SU-DHL-6 (cell line): ENCODE results near the gene F3.

Experiments used
- H2AFZ ChIP-seq: fragments of 200-600 bp; sonication (generic); 2 replicates; pipeline ENCODE4 v1.6.1; 2014; ENCODE audit warnings: low read depth, mild to moderate bottlenecking, moderate library complexity, mixed read lengths, antibody characterized with exemption, low read length; ENCODE audit not compliant: severe bottlenecking
- H3F3A ChIP-seq: fragments of 200-600 bp; shearing (Covaris generic); 2 replicates; pipeline ENCODE4 v1.6.0; 2016; ENCODE audit warnings: antibody characterized with exemption, mild to moderate bottlenecking; ENCODE audit not compliant: insufficient read depth
- H3K27ac ChIP-seq: fragments of 200-600 bp; sonication (generic); 2 replicates; pipeline ENCODE4 v1.5.1; 2016; ENCODE audit warnings: low read depth, mild to moderate bottlenecking, low read length, moderate library complexity, mixed read lengths
- H3K27me3 ChIP-seq: fragments of 200-600 bp; sonication (generic), shearing (Covaris generic); 2 replicates; pipeline ENCODE4 v1.6.0; 2014; ENCODE audit warnings: mild to moderate bottlenecking, low read length
- H3K36me3 ChIP-seq: fragments of 200-600 bp; sonication (generic); 2 replicates; pipeline ENCODE4 v1.6.1; 2014; ENCODE audit warnings: mild to moderate bottlenecking, low read length, mixed read lengths
- H3K4me2 ChIP-seq: fragments of 300-600, 200-600 bp; shearing (Covaris generic), sonication (generic); 2 replicates; pipeline ENCODE4 v1.6.0; 2014; ENCODE audit warnings: low read length, low read depth, mild to moderate bottlenecking; ENCODE audit not compliant: poor library complexity, severe bottlenecking
- H3K4me3 ChIP-seq: fragments of 200-600 bp; sonication (generic); 2 replicates; pipeline ENCODE4 v1.5.1; 2014; ENCODE audit warnings: antibody characterized with exemption, low read length, mild to moderate bottlenecking, mixed read lengths; ENCODE audit not compliant: insufficient read depth, poor library complexity, severe bottlenecking
- H3K79me2 ChIP-seq: fragments of 200-600 bp; sonication (generic); 2 replicates; pipeline ENCODE4 v1.6.1; 2014; ENCODE audit warnings: mild to moderate bottlenecking, low read length, moderate library complexity; ENCODE audit not compliant: insufficient read depth
- H3K9ac ChIP-seq: fragments of 200-600 bp; sonication (generic); 2 replicates; pipeline ENCODE4 v1.7.0; 2014; ENCODE audit warnings: mild to moderate bottlenecking, low read length
- H3K9me2 ChIP-seq: fragments of 200-600 bp; sonication (generic); replicated peaks from 2 replicates; pipeline ENCODE4 v1.6.1; 2014; ENCODE audit warnings: low read length; ENCODE audit not compliant: insufficient read depth
- H3K9me3 ChIP-seq: fragments of 200-600 bp; sonication (generic); 2 replicates; pipeline ENCODE4 v1.6.1; 2014; ENCODE audit warnings: low read length, mixed read lengths; ENCODE audit not compliant: insufficient read depth
- H4K20me1 ChIP-seq: fragments of 200-600 bp; sonication (generic); 2 replicates; pipeline ENCODE4 v1.6.1; 2014; ENCODE audit warnings: low read depth, mild to moderate bottlenecking, antibody characterized with exemption, low read length, moderate library complexity, mixed read lengths
- CTCF ChIP-seq: fragments of 200-600 bp; sonication (generic); IDR thresholded peaks from one replicate; pipeline ENCODE4 v1.5.1; 2017; ENCODE audit warnings: antibody characterized with exemption, mild to moderate bottlenecking, low read length, moderate library complexity; ENCODE audit not compliant: insufficient read depth, poor library complexity, severe bottlenecking
- EZH2phosphoT487 ChIP-seq: fragments of 200-600 bp; sonication (generic), shearing (Covaris generic); conservative IDR thresholded peaks from 2 replicates; pipeline ENCODE4 v1.6.1; 2018; ENCODE audit warnings: mild to moderate bottlenecking, antibody characterized with exemption, low read length, moderate library complexity, mixed read lengths

Gene F3

DNA sequence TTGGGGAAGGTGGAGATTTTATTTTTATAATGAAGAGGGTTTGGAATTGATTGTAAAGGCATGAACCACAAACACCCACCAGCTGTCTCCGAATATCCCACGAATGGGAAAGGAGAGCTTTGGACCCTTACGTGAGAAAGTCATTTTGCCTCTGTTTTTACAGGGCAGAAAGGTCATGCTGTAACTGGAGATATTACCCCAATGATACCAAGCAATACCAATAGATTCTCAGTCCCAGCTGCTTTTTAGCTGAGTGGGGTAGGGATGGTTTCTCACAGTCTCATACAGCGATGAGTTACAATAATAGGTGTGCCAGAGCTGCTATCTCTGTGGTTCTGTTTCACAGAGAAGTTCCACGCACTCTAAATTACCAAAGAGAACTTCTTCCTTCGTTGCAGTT lies 8.8 kb upstream of the F3 start:
- H3F3A ChIP-seq, result no peaks in the 10 kb centered on the region
- no peak overlapping the region for H3K4me2 ChIP-seq
- no peaks in the 10 kb centered on the region for H3K27me3 ChIP-seq
- no peaks in the 10 kb centered on the region for H4K20me1 ChIP-seq
- H3K9me3 ChIP-seq, result no peaks in the 10 kb centered on the region
- H3K27ac ChIP-seq, result no peak overlapping the region
- no peaks in the 10 kb centered on the region for H3K9me2 ChIP-seq
- TF ChIP-seq CTCF (no peak), EZH2phosphoT487 (no peak)
- H2AFZ ChIP-seq, result no peak overlapping the region
- no peak overlapping the region for H3K4me3 ChIP-seq
- no peaks in the 10 kb centered on the region for H3K36me3 ChIP-seq
- H3K79me2 ChIP-seq, result no peaks in the 10 kb centered on the region
- no peak overlapping the region for H3K9ac ChIP-seq

GRCh38 chr1:94549706-94550105 lies 8.1 kb upstream of the F3 start:
- no peak overlapping the region for H2AFZ ChIP-seq
- TF ChIP-seq CTCF, result no peak
- TF ChIP-seq EZH2phosphoT487, result no peak
- no peak overlapping the region for H3K4me3 ChIP-seq
- no peaks in the 10 kb centered on the region for H3K36me3 ChIP-seq
- no peak overlapping the region for H3K4me2 ChIP-seq
- no peaks in the 10 kb centered on the region for H3K79me2 ChIP-seq
- H3K9me2 ChIP-seq, result no peaks in the 10 kb centered on the region
- no peak overlapping the region for H3K27ac ChIP-seq
- H4K20me1 ChIP-seq, result no peaks in the 10 kb centered on the region
- H3K9me3 ChIP-seq, result no peaks in the 10 kb centered on the region
- H3F3A ChIP-seq, result no peaks in the 10 kb centered on the region
- no peaks in the 10 kb centered on the region for H3K27me3 ChIP-seq
- H3K9ac ChIP-seq, result no peak overlapping the region

DNA sequence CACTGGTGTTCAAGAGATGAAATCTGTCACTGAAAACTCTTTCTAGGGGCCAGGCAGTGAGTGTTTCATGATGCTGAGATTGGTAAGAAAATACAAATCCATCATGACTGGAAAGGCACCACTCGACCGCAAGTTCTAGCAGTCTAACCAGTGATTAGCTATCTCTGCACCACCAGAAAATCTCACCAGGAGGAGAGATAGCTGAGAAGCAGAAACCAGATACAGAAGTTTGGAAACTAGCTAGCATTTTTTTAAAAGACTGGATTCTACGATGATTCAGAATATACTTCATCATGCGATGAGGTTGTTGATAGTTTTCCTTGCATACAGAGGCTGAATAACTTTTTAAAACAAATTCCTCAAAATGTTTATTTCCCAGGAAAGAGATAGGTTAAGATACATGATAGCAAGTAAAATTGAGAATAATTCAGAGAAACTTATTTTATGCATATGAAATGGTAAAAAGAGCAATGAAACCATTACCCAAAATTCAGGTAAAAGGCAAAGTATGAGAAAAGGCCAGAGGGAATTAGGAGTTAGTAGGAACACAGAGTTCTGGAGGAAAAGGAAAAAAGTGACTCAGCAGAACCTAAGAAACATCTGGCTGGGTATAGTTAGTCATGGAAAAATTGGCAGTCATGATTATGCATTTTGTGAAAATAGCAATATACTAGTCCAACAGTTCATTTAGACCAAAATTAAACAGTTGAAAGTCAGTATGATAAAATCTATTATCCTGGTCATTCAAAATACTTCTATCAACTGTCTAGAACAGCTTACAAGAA lies 3.3 kb upstream of the F3 start:
- no peak overlapping the region for H3K27ac ChIP-seq
- H3K9ac ChIP-seq, result no peak overlapping the region
- H3K36me3 ChIP-seq, result no peaks in the 10 kb centered on the region
- TF ChIP-seq EZH2phosphoT487 (no peak), CTCF (no peak)
- H3K9me2 ChIP-seq, result no peaks in the 10 kb centered on the region
- no peaks in the 10 kb centered on the region for H4K20me1 ChIP-seq
- no peak overlapping the region for H2AFZ ChIP-seq
- H3K4me3 ChIP-seq, result no peak overlapping the region
- H3K9me3 ChIP-seq, result no peaks in the 10 kb centered on the region
- H3K4me2 ChIP-seq, result no peak overlapping the region
- no peaks in the 10 kb centered on the region for H3F3A ChIP-seq
- H3K79me2 ChIP-seq, result no peaks in the 10 kb centered on the region
- H3K27me3 ChIP-seq, result no peaks in the 10 kb centered on the region
